Measurements from ENCODE around the gene MYOM1.

GRCh38 chr18:3207565-3207964 lies 12.2 kb downstream of the MYOM1 start:
- TF ChIP-seq ZNF274 (IDR thresholded peaks at IDR 0.05; ENCODE audit: low read depth, low read length) (no peak), YY1 (IDR thresholded peaks at IDR 0.05; ENCODE audit: insufficient read depth, insufficient read length) (no peak), SUZ12 (IDR thresholded peaks at IDR 0.05; ENCODE audit: extremely low read depth, insufficient read depth, insufficient read length) (no peak)
